SK-N-MC (cell line): Measurements from ENCODE around the gene PTBP2.

Experiments
- EZH2 ChIP-seq: fragments of 200-600 bp; sonication (generic); IDR thresholded peaks from one replicate; pipeline ENCODE4 v1.6.1; 2017; ENCODE audit warnings: antibody characterized with exemption
- FOXP2 ChIP-seq: optimal IDR thresholded peaks from 2 replicates; pipeline ENCODE3; 2011; ENCODE audit warnings: mild to moderate bottlenecking, moderate library complexity; ENCODE audit not compliant: insufficient read depth; ENCODE audit errors: extremely low read length, control extremely low read depth
- POLR2AphosphoS5 ChIP-seq: IDR thresholded peaks from 2 replicates; pipeline ENCODE4 v1.6.1; 2012; ENCODE audit warnings: mild to moderate bottlenecking, low read depth, low read length, borderline replicate concordance

DNA sequence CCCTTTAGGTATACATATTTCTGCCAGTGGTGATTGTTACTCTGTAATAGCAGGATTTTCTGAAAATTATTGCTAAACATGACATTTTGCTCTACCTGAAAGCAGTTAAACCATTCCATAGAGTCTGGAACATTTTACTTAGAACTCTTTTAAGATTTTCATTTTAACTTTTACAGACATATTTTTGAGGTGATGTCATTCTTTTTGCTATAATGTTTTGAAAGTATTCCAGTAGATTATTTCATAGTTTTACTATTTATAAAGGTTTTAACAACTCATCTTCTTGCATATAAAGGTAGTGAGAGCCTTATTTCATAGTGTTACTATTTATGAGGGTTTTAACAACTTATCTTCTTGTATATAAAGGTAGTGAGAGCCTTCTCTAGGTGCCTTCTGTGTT lies 42.9 kb downstream of the PTBP2 start:
- TF ChIP-seq EZH2 (no peak), POLR2AphosphoS5 (no peak), FOXP2 (no peak)
